Measurements from ENCODE around the gene POLR1G.
"Not testable (repeated sequence)": the region's sequence is repeated elsewhere in the genome, so short reads cannot be mapped to it uniquely, and the experiment has no call there.

Gene POLR1G

GRCh38 chr19:45395821-45396617, 10.4 kb upstream of the POLR1G start:
- DNase-seq (ENCODE audit: low spot score): no peak

DNA sequence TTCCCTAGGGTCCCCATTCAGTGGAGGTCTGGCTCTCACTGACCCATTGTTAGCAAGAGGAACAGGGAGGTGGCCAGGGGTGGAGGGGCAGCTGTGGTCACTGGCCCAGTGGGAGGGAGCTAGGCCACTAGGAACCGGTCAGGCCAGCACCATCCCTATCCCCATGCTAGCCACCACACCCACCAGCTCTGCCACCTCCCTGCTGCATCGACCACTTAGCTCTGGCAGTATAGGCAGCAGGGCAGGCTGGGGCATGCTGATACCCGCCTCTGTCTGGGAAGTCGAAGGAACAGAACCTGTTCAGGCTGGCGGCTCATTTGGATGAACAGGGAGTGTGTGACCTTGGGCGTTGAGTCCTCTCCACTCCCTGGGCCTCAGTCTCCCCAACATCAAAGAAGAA, 6.3 kb upstream of the POLR1G start:
- no peak for DNase-seq (ENCODE audit: low spot score)

GRCh38 chr19:45401815-45402214, 4.6 kb upstream of the POLR1G start:
- no peak for DNase-seq (ENCODE audit: low spot score)

- DNase-seq (ENCODE audit: low spot score): no peak
Measured at GRCh38 chr19:45402298-45403061, 4.0 kb upstream of the POLR1G start.

GRCh38 chr19:45403272-45403671, 3.2 kb upstream of the POLR1G start:
- DNase-seq (ENCODE audit: low spot score): no peak

GRCh38 chr19:45403781-45404556, 2.5 kb upstream of the POLR1G start:
- peak; percentile 69 for DNase-seq (ENCODE audit: low spot score)

DNA sequence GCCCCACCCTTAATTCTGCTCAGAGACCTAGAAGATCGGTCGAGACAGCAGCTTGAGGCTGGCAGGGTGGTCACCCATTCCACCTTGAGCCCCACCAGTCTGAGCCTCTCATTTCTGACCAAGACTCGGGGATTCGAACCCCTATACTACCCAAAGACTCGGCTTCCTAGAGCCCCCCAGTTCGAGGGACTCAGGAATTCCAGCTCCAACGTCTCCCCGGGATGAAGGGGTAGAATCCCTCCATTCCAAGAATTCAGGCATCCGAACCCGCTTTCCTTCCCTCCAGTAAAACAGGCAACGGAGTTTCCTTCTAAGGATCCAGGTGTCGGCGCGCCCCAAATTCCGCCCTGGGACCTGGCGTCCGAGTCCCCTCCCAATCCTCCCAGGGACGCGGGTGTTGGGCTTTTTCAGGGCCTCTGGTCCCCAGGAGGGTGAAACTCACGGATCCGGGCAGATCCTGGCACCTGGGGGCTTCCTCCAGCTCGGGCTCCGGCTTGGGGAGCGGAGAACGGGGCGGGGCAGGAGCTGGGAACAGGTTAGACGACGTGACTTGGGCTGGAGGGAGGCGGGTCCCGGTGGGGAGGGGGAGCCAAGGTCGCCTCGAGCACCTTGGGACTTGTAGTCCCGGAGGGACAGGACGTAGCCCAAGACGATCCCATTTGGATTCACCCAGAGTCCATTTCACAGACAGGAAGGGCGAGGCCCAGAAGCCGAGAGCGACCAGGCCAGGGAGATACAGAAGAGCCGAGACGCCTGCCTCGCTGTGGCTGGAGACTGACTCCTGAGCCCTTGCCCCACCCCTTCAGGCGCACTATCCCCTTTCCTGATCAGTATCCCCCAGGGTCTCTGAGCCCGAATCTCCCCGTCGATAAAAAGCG, 1.6 kb upstream of the POLR1G start, which contains the start of gene PPP1R13L:
Gene PPP1R13L (minus strand): TSS at position 513 of the 878 bp plus-strand sequence. CDS start 6,751 bp downstream, outside the sequence.
- peak; percentile 65 for DNase-seq (ENCODE audit: low spot score)

DNA sequence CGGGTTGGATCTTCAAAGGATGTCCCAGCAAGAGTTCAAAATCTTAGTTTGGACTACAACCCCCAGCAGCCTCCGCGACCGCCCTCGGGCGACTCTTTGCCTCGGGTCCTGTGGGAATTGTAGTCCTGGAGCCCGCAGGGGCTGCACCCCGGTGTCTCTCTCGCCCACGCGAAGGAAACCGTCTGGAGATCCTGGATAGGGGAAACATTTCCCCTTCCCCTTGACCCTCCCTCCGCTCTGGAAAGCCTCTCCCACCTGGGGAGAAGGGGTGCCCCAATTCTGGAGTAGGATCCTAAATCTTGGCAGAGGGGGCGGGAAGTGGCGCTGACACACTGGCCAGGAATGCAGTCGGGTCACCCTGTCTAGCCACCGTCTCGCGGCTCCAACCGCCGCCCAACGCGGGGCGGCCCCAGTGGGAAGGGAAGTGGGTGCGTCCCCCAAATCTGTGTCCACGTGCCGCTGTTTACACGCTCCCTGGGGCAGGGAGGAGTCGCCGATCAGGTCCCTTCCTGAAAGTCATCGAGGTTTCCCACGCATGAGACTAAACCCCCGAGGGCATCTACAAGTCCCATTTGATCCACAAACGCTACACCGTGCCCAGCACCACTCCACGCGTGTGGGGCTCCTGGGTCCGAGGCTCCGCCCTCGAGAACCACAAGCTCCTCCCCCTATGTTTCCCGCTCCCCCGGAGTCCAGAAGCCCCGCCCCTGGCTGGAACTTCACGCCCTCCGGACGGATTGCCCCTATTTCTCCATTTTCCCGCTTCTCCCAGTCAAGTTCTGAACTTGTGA, 814 bp upstream of the POLR1G start:
- peak; percentile 84 for DNase-seq (ENCODE audit: low spot score)

GRCh38 chr19:45407091-45407375, 589 bp downstream of the POLR1G start:
- DNase-seq (ENCODE audit: low spot score): no peak

DNA sequence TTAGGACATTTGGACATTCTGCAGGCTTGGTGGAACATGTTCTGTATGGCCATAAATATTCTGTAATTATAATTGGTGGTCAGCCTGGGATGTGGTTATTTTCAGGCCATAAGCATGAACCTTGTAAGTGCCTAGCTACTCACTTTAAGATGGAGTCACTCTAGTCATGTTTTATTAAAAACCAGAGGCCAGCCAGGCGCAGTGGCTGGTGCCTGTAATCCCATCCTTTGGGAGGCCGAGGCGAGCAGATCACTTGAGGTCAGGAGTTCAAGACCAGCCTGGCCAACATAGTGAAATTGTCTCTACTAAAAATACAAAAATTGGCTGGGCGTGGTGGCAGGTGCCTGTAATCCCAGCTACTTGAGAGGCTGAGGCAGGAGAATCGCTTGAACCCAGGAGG, 1.1 kb downstream of the POLR1G start:
- DNase-seq (ENCODE audit: low spot score): not testable (repeated sequence)

- no peak for DNase-seq (ENCODE audit: low spot score)
Measured at GRCh38 chr19:45408121-45408520, 1.7 kb downstream of the POLR1G start.

- no peak for DNase-seq (ENCODE audit: low spot score)
Measured at GRCh38 chr19:45408830-45409556, 2.5 kb downstream of the POLR1G start.

GRCh38 chr19:45409557-45409920, 3.1 kb downstream of the POLR1G start:
- DNase-seq (ENCODE audit: low spot score): no peak

- not testable (repeated sequence) for DNase-seq (ENCODE audit: low spot score)
Measured at GRCh38 chr19:45410330-45410729, 3.9 kb downstream of the POLR1G start.

- no peak for DNase-seq (ENCODE audit: low spot score)
Measured at GRCh38 chr19:45413497-45413896, 7.1 kb downstream of the POLR1G start.

DNA sequence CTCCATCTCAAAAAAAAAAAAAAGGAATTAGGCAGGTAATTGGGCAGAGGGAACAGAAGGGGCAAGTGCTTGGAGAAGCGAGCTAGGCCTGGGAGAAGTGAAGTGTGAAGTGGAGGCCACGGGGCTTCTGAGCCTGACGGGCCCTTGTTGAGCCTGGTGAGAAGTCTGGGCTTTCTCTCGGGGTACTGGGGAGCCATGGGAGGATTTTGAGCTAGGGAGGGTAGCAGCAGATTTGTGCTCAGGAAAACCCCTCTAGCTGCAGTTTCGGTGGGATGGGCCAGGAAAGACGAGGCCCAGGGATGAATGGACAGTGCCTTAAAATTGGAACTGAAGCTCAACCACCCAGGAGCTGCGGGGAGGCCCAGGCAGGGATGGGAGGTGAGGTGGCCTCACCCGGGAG, 8.0 kb downstream of the POLR1G start:
- DNase-seq (ENCODE audit: low spot score): no peak

- DNase-seq (ENCODE audit: low spot score): no peak
Measured at GRCh38 chr19:45417151-45417550, 10.7 kb downstream of the POLR1G start.

DNA sequence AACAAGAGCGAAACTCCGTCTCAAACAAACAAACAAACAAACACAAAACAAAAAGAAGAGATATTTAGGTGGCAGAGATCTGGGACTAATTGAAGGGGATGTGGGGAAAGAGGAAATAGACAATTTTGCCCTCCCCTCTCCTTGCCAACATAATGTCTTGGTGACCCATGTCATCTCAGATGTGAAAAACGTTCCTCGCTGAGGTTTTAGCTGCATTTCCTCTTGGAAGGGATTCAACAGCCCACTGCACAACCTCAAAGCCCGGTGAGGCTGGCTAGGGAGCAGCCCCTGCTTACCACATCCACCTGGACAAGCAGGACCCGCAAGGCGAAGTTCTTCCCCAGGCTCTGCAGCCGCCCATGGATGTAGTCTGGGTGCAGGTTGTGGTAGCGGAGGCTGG, 12.4 kb downstream of the POLR1G start:
- no peak for DNase-seq (ENCODE audit: low spot score)

- DNase-seq (ENCODE audit: low spot score): no peak
Measured at GRCh38 chr19:45419396-45419795, 13.0 kb downstream of the POLR1G start.

GRCh38 chr19:45419895-45420294, 13.5 kb downstream of the POLR1G start:
- no peak for DNase-seq (ENCODE audit: low spot score)
